ENCODE measurements around the gene CLOCK. TPM values are rescaled to one million over a fixed set of nuclear protein-coding genes. Genes with fewer than 3 reads are reported as not detected.
"Not testable (repeated sequence)": the region's sequence is repeated elsewhere in the genome, so short reads cannot be mapped to it uniquely, and the experiment has no call there.

Gene CLOCK, protein sequence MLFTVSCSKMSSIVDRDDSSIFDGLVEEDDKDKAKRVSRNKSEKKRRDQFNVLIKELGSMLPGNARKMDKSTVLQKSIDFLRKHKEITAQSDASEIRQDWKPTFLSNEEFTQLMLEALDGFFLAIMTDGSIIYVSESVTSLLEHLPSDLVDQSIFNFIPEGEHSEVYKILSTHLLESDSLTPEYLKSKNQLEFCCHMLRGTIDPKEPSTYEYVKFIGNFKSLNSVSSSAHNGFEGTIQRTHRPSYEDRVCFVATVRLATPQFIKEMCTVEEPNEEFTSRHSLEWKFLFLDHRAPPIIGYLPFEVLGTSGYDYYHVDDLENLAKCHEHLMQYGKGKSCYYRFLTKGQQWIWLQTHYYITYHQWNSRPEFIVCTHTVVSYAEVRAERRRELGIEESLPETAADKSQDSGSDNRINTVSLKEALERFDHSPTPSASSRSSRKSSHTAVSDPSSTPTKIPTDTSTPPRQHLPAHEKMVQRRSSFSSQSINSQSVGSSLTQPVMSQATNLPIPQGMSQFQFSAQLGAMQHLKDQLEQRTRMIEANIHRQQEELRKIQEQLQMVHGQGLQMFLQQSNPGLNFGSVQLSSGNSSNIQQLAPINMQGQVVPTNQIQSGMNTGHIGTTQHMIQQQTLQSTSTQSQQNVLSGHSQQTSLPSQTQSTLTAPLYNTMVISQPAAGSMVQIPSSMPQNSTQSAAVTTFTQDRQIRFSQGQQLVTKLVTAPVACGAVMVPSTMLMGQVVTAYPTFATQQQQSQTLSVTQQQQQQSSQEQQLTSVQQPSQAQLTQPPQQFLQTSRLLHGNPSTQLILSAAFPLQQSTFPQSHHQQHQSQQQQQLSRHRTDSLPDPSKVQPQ
- total RNA-seq (ENCODE audit: low replicate concordance): 11.8 and 17.5 TPM in 2 replicates
- long read RNA-seq, partial matches to known transcripts: 6 of 13 reads
- long read RNA-seq, other reads (novel, unspliced or antisense): 7 of 13 reads

DNA sequence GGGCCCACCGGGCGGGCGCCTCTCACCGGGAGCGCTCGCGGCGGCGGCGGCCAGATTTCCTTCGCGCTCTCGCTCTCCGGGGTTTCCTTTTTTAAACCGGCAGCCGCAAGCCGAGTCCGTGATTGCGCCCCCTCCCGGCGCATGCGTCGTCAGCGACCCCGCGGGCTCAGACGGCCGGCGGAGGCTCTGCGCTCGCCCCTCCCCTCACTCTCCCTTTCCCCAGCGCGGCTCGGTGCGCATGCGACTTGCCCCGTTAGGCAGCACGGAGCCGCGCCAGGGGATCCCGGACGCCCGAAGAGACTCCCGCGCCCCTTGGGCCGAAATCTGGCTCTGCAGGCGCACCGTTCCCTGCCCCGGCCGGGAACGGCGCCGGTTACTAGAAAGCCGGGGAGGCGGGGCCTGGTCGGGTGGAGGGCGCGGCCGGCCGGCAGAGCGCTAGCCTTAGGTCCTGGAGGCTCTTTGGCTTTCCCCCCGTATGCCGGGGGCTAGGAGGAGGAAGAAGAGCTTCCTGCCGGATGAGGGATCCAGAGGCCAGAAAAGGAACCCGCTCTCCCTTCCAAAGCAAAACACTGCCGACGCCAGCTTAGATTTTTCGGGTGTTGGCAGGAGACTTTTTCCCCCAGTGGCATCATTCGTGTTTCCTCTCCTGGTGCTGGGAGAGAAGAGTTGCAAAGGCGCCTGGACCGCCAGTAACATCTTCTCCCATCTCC, at the start of gene CLOCK:
CLOCK (minus strand) TSS at position 154 of the 710 bp plus-strand sequence. CDS start 64,124 bp downstream, outside the sequence.
- Mint-ChIP-seq H3K9me3 (no peaks in the 10 kb centered on the region), H3K36me3 (no peaks in the 10 kb centered on the region), H3K4me3 (peak within 1 kb of the TSS; percentile 97), H3K27ac (peak within 1 kb of the TSS; percentile 94), H3K4me1 (ENCODE audit: unreplicated experiment) (peaks cover 27% of the 10 kb centered on the region), H3K27me3 (no peaks in the 10 kb centered on the region)
- peak; percentile 92 for DNase-seq (ENCODE audit: extremely low spot score, unreplicated experiment)
- TF ChIP-seq, protein P1, sequence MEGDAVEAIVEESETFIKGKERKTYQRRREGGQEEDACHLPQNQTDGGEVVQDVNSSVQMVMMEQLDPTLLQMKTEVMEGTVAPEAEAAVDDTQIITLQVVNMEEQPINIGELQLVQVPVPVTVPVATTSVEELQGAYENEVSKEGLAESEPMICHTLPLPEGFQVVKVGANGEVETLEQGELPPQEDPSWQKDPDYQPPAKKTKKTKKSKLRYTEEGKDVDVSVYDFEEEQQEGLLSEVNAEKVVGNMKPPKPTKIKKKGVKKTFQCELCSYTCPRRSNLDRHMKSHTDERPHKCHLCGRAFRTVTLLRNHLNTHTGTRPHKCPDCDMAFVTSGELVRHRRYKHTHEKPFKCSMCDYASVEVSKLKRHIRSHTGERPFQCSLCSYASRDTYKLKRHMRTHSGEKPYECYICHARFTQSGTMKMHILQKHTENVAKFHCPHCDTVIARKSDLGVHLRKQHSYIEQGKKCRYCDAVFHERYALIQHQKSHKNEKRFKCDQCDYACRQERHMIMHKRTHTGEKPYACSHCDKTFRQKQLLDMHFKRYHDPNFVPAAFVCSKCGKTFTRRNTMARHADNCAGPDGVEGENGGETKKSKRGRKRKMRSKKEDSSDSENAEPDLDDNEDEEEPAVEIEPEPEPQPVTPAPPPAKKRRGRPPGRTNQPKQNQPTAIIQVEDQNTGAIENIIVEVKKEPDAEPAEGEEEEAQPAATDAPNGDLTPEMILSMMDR (conservative IDR thresholded peaks at IDR 0.05): peak; percentile 74

DNA sequence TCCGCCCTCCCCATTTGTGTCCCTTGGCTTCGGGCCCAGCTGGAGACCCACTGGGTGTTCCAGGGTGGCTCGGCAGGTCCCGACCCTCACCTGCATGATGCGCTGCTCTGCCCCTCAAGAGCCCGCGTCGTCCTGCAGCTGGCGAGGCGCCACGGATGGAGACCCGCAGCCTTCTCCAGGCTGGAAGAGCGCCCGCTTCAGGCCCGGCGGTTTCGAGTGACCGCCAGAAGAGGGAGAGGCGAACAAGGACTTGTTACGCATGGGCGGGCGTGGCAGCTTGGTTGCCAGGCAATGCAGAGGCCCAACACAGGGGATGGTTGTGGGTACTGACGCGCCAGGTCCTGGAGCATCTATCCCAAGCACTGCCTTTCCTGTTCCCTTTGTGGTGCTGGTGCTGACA, 45.3 kb upstream of the CLOCK start, which contains the start of gene PDCL2:
PDCL2 (minus strand) TSS at position 232 of the 400 bp plus-strand sequence; CDS start at position 96, 136 bp downstream.
- Mint-ChIP-seq H3K27ac (no peak within 1 kb of the TSS), H3K9me3 (peaks cover 4% of the 10 kb centered on the region), H3K27me3 (no peaks in the 10 kb centered on the region), H3K36me3 (no peaks in the 10 kb centered on the region), H3K4me1 (ENCODE audit: unreplicated experiment) (no peaks in the 10 kb centered on the region), H3K4me3 (no peak within 1 kb of the TSS)
- no peak for DNase-seq (ENCODE audit: extremely low spot score, unreplicated experiment)
- TF ChIP-seq, protein P1 (conservative IDR thresholded peaks at IDR 0.05): no peak

GRCh38 chr4:55588160-55588559, 41.5 kb upstream of the CLOCK start:
- no peaks in the 10 kb centered on the region for H3K4me1 Mint-ChIP-seq (ENCODE audit: unreplicated experiment)
- no peaks in the 10 kb centered on the region for H3K27me3 Mint-ChIP-seq
- peaks cover 4% of the 10 kb centered on the region for H3K9me3 Mint-ChIP-seq
- H3K4me3 Mint-ChIP-seq: no peak overlapping the region
- H3K27ac Mint-ChIP-seq: no peak overlapping the region
- TF ChIP-seq, protein P1 (conservative IDR thresholded peaks at IDR 0.05): no peak
- no peaks in the 10 kb centered on the region for H3K36me3 Mint-ChIP-seq
- DNase-seq (ENCODE audit: extremely low spot score, unreplicated experiment): no peak

DNA sequence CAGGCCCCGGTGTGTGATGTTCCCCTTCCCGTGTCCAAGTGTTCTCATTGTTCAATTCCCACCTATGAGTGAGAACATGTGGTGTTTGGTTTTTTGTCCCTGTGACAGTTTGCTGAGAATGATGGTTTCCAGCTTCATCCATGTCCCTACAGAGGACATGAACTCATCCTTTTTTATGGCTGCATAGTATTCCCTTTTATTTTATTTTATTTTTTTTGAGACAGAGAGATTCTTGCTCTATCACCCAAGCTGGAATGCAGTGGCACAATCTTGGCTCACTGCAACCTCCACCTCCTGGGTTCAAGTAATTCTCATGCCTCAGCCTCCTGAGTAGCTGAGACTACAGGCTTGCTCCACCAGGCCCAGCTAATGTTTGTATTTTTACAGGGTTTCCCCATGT, 36.1 kb upstream of the CLOCK start:
- H3K27ac Mint-ChIP-seq; H3K36me3 Mint-ChIP-seq; H3K4me3 Mint-ChIP-seq; DNase-seq (ENCODE audit: extremely low spot score, unreplicated experiment); H3K9me3 Mint-ChIP-seq; H3K4me1 Mint-ChIP-seq (ENCODE audit: unreplicated experiment); H3K27me3 Mint-ChIP-seq: not testable (repeated sequence)

- Mint-ChIP-seq H3K4me3 (no peak overlapping the region), H3K36me3 (no peaks in the 10 kb centered on the region)
Measured at GRCh38 chr4:55578341-55579010, 31.8 kb upstream of the CLOCK start.

More at GRCh38 chr4:55578341-55579010, 31.8 kb upstream of the CLOCK start:
- TF ChIP-seq, protein P1 (conservative IDR thresholded peaks at IDR 0.05): no peak
- no peak for DNase-seq (ENCODE audit: extremely low spot score, unreplicated experiment)
- H3K27ac Mint-ChIP-seq: no peak overlapping the region
- peaks cover 4% of the 10 kb centered on the region for H3K9me3 Mint-ChIP-seq
- no peaks in the 10 kb centered on the region for H3K4me1 Mint-ChIP-seq (ENCODE audit: unreplicated experiment)
- no peaks in the 10 kb centered on the region for H3K27me3 Mint-ChIP-seq
